ENCODE data around the gene LRRC34.

DNA sequence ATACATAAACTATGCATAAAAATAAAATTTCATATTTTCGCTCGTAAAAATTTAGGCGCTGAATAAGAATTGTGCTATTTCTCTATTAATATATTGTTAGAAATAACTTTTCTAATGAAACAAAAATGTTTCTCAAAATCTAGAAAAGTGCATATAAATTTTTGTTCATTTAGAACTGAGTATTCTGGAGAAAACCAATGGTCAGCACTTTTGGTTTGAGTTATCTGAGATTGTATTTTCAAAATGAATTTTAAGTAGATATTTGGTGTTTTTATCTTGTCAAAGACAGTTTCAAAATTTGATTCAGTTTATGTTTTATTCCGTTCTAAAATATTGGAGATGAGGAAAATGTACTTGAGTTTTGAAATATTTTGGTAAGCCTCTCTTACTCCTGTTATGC lies 25.6 kb downstream of the LRRC34 start:
- TF ChIP-seq, protein P1, sequence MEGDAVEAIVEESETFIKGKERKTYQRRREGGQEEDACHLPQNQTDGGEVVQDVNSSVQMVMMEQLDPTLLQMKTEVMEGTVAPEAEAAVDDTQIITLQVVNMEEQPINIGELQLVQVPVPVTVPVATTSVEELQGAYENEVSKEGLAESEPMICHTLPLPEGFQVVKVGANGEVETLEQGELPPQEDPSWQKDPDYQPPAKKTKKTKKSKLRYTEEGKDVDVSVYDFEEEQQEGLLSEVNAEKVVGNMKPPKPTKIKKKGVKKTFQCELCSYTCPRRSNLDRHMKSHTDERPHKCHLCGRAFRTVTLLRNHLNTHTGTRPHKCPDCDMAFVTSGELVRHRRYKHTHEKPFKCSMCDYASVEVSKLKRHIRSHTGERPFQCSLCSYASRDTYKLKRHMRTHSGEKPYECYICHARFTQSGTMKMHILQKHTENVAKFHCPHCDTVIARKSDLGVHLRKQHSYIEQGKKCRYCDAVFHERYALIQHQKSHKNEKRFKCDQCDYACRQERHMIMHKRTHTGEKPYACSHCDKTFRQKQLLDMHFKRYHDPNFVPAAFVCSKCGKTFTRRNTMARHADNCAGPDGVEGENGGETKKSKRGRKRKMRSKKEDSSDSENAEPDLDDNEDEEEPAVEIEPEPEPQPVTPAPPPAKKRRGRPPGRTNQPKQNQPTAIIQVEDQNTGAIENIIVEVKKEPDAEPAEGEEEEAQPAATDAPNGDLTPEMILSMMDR (IDR thresholded peaks at IDR 0.05), result no peak
- TF ChIP-seq POLR2A (IDR thresholded peaks at IDR 0.05), result no peak
